ENCODE data around the gene SHTN1.

DNA sequence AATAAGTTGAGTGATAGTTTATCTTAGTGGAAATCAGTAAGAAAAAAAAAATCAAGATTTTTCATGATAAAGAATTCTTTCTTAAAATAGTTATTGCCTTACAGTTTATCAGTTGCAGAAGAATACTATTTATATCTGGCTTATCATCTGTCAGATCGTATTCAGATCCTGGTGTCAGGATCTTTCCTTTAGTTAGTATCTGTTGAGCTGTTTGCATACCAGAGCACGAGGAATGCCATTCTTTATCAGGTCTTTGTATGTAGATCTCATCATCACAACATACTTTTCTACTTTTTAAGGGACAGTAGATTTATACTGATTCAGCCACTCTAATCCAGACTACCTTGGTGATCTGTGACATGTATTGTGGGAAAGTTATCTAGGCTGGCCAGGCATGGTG, 143.2 kb downstream of the SHTN1 start:
- TF ChIP-seq POLR2AphosphoS5 (IDR thresholded peaks at IDR 0.05; ENCODE audit: insufficient read depth, low read depth, low read length): no peak
- no peak for TF ChIP-seq CTCF (IDR thresholded peaks at IDR 0.05; ENCODE audit: extremely low read depth in 1 of 2, insufficient read depth in 1 of 2, low read depth in 1 of 2, low read length in 2 of 2)
- no peak for TF ChIP-seq POLR2A (IDR thresholded peaks at IDR 0.05; ENCODE audit: low read depth, low read length)
- TF ChIP-seq, protein P1, sequence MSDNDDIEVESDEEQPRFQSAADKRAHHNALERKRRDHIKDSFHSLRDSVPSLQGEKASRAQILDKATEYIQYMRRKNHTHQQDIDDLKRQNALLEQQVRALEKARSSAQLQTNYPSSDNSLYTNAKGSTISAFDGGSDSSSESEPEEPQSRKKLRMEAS (IDR thresholded peaks at IDR 0.05; ENCODE audit: insufficient read depth, insufficient read length): no peak
- no peak for TF ChIP-seq EZH2 (IDR thresholded peaks at IDR 0.05; ENCODE audit: borderline replicate concordance, low read depth, low read length, severe bottlenecking)
